ENCODE data around the gene ZNF277. TPM values are rescaled to one million over a fixed set of nuclear protein-coding genes. Genes with fewer than 3 reads are reported as not detected.
"Not testable (repeated sequence)": the region's sequence is repeated elsewhere in the genome, so short reads cannot be mapped to it uniquely, and the experiment has no call there.

The ZNF277 gene
- total RNA-seq, 1 experiment from 2014 or later: 29.7 TPM

DNA sequence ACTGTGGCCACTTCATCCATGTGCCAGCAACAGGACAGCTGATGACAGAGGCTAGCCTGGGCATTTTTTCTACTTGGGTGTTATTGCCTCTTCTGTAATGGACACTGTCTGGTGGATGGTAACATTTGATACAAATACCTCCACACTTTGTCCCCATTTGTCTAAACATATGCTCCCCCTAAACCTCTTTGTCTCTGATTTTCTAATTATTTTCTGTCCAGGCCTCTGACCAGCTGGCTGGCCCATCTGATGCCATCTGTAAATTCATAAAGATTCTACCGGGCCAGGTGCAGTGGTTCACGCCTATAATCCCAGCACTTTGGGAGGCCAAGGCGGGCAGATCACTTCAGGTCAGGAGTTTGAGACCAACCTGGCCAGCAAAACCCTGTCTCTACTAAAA is 159.1 kb downstream of the ZNF277 start:
- DNase-seq: no peak
- Histone ChIP-seq H3K4me1 (no peaks in the 10 kb centered on the region), H3K27me3 (no peaks in the 10 kb centered on the region), H3K9me3 (replicated peaks) (no peaks in the 10 kb centered on the region), H3K36me3 (no peaks in the 10 kb centered on the region), H3K27ac (no peak overlapping the region), H3K4me3 (no peak overlapping the region)

DNA sequence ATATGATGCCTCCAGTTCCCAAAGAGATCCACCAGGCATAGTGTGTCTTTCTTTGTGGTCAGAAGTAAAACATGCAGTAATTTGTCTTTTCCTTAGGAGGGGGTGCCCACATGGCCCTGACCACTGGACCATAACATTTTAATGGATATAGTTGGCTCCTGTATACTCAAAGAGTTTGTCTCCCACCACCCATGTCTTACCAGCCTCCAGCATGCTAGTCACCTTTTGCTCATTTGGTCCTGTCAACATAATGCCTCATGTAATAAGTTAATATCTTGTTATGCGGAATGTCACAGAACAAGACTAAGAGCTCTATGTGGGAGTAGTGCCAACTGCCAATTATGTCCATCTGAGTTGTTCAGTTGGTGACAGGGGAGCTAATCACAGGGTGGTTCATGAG is 160.4 kb downstream of the ZNF277 start:
- H3K27ac ChIP-seq: no peak overlapping the region

DNA sequence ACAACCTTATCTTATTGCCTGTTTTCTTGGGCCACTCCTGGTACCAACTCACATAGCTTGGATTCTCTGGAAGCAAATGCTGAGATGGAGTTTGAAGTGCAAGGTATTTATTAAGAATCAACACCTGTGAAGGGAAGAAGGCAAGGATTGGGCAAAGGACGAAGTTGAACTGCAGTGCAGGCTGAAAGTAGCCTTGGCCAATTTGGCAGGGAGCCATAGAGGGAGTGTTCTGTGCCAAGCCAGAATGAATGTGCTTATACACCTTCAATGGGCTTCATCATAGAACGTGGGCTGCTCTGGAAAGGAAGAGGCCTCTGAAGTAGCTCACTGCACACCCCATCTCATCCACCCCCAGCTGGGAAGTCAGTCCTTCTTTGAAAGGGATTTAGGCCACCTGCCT is 163.9 kb downstream of the ZNF277 start:
- H3K9me3 ChIP-seq (replicated peaks): no peaks in the 10 kb centered on the region; the same call in 1 of the 2 replicates
- no peaks in the 10 kb centered on the region for H3K27me3 ChIP-seq
- no peak overlapping the region for H3K4me3 ChIP-seq
- H3K4me1 ChIP-seq: no peaks in the 10 kb centered on the region
- H3K27ac ChIP-seq: no peak overlapping the region
- no peak for DNase-seq
- no peaks in the 10 kb centered on the region for H3K36me3 ChIP-seq

More for the DNA sequence above, 160.4 kb downstream of the ZNF277 start:
- Histone ChIP-seq H3K4me1 (no peaks in the 10 kb centered on the region), H3K9me3 (replicated peaks) (no peaks in the 10 kb centered on the region), H3K27me3 (no peaks in the 10 kb centered on the region), H3K4me3 (no peak overlapping the region), H3K36me3 (no peaks in the 10 kb centered on the region)
- no peak for DNase-seq

DNA sequence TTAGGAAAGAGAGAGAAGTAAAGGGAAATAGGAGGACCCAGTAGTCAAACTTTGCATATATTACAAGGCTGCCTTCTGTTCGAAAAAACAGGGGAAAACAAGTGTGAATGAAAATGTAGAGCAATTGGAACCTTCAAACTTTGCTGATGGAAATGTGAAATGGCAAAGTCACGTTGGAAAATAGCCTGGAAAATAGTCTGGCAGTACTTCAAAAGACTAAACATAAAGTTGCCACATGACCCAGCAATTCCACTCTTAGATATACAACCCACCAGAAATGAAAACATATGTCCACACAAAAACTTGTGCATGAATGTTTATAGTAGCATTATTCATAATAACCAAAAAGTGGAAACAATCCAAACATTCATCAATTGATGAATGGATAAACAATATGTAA is 165.2 kb downstream of the ZNF277 start:
- Histone ChIP-seq H3K27ac (no peak overlapping the region), H3K4me3 (no peak overlapping the region), H3K4me1 (no peaks in the 10 kb centered on the region), H3K36me3 (no peaks in the 10 kb centered on the region), H3K27me3 (no peaks in the 10 kb centered on the region), H3K9me3 (replicated peaks) (no peaks in the 10 kb centered on the region; the same call in 1 of the 2 replicates)
- no peak for DNase-seq

DNA sequence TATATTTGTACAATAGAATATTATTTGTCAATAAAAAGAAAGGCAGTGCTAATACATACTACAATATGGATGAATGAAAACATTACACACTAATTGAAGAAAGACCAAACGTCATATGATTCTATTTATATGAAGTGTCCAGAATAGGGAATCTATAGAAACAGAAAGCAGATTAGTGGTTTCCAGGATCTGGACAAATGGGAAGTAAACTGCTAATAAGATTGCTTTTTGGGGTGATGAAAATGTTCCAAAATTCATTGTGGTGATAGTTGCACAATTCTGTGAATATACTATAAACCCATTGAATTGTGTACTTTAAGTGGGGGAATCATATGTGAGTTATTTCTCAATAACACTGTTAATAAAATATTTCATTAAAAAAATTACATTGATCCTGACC is 165.6 kb downstream of the ZNF277 start:
- Histone ChIP-seq H3K36me3 (no peaks in the 10 kb centered on the region), H3K27me3 (no peaks in the 10 kb centered on the region)

DNA sequence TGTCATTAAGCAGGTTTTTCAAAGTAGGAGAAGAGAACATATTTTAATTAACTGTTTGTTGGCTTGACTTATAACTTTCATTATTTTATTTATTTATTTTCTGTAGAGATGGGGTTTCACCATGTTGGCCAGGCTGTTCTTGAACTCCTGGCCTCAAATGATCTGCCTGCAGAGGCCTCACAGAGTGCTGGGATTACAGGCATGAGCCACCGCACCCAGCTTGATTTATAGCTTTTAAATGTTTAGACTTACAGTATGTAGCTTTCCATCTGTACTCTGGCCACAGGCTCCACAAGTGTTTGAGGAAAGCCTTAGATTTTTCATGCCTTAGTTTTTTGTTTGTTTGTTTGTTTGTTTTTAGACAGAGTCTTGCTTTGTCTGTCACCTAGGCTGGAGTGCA is 171.1 kb downstream of the ZNF277 start:
- no peaks in the 10 kb centered on the region for H3K36me3 ChIP-seq
- peaks cover 4% of the 10 kb centered on the region; the same call in 1 of the 2 replicates for H3K4me1 ChIP-seq
- no peak for DNase-seq
- no peaks in the 10 kb centered on the region; the same call in 1 of the 2 replicates for H3K9me3 ChIP-seq (replicated peaks)
- H3K27ac ChIP-seq: no peak overlapping the region
- no peak overlapping the region for H3K4me3 ChIP-seq
- H3K27me3 ChIP-seq: no peaks in the 10 kb centered on the region

More for the DNA sequence above, 165.6 kb downstream of the ZNF277 start:
- Histone ChIP-seq H3K27ac (no peak overlapping the region), H3K9me3 (replicated peaks) (no peaks in the 10 kb centered on the region; the same call in 1 of the 2 replicates), H3K4me3 (no peak overlapping the region), H3K4me1 (no peaks in the 10 kb centered on the region)
- DNase-seq: no peak

GRCh38 chr7:112381311-112382091 is 175.0 kb downstream of the ZNF277 start:
- Histone ChIP-seq H3K4me3 (no peak overlapping the region), H3K27me3 (no peaks in the 10 kb centered on the region), H3K9me3 (replicated peaks) (no peaks in the 10 kb centered on the region; the same call in 1 of the 2 replicates), H3K4me1 (peaks cover 4% of the 10 kb centered on the region; the same call in 1 of the 2 replicates), H3K36me3 (no peaks in the 10 kb centered on the region), H3K27ac (no peak overlapping the region)
- peak in 1 of 2 experiments; percentile 63 for DNase-seq

GRCh38 chr7:112383671-112384417 is 177.3 kb downstream of the ZNF277 start:
- peak in 1 of 2 experiments; percentile 64 for DNase-seq
- no peak overlapping the region for H3K27ac ChIP-seq
- peaks cover 10% of the 10 kb centered on the region for H3K4me1 ChIP-seq
- no peak overlapping the region for H3K4me3 ChIP-seq
- no peaks in the 10 kb centered on the region for H3K36me3 ChIP-seq
- no peaks in the 10 kb centered on the region; the same call in 1 of the 2 replicates for H3K9me3 ChIP-seq (replicated peaks)
- no peaks in the 10 kb centered on the region for H3K27me3 ChIP-seq

DNA sequence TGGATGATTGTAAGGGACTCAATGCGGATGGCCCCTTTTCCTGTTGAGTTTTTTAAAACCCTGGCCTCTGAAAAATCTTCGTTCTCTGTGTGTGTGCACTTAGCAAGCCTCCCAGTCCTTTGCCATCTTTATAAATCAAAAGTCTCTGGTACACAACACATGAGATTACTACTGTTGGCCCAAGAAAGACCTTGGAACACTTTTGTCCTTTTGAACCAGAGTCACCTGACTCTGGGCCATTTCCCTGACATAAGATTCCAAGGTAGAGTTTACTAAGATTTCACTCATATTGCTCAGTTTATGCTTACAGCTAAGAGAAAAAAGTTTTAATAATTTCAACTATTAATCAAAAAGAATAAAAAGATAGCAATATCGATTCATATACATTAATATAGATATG is 179.0 kb downstream of the ZNF277 start:
- Histone ChIP-seq H3K36me3 (no peaks in the 10 kb centered on the region), H3K4me3 (no peak overlapping the region), H3K27ac (no peak overlapping the region), H3K9me3 (replicated peaks) (no peaks in the 10 kb centered on the region; the same call in 1 of the 2 replicates), H3K4me1 (peaks cover 10% of the 10 kb centered on the region), H3K27me3 (no peaks in the 10 kb centered on the region)
- no peak for DNase-seq

- Histone ChIP-seq H3K4me3 (no peak overlapping the region), H3K9me3 (replicated peaks) (no peaks in the 10 kb centered on the region), H3K4me1 (peaks cover 10% of the 10 kb centered on the region), H3K27ac (no peak overlapping the region), H3K27me3 (no peaks in the 10 kb centered on the region), H3K36me3 (no peaks in the 10 kb centered on the region)
- no peak for DNase-seq
Measured at GRCh38 chr7:112386619-112387018, 180.1 kb downstream of the ZNF277 start.

DNA sequence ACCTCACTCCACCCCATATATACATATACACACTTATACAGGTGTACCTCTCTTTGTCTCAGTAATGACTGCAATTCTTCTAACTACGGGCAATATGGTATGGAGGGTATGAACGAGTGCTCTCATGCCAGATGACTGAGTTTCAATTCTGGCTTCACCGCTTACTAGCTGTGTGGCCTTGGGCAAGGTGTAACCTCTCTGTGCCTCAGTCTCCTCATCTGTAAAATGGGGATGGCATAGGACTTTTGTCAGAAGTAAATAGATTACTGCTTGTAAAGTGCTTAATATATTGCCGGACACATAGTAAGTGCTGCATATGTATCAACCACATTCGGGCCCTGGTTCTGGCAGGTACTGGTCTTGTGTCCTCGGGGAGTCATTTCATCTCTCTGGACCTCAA is 183.7 kb downstream of the ZNF277 start:
- Histone ChIP-seq H3K4me3 (no peak overlapping the region), H3K27ac (no peak overlapping the region), H3K36me3 (no peaks in the 10 kb centered on the region), H3K9me3 (replicated peaks) (no peaks in the 10 kb centered on the region), H3K27me3 (no peaks in the 10 kb centered on the region), H3K4me1 (peaks cover 5% of the 10 kb centered on the region; the same call in 1 of the 2 replicates)
- no peak for DNase-seq

DNA sequence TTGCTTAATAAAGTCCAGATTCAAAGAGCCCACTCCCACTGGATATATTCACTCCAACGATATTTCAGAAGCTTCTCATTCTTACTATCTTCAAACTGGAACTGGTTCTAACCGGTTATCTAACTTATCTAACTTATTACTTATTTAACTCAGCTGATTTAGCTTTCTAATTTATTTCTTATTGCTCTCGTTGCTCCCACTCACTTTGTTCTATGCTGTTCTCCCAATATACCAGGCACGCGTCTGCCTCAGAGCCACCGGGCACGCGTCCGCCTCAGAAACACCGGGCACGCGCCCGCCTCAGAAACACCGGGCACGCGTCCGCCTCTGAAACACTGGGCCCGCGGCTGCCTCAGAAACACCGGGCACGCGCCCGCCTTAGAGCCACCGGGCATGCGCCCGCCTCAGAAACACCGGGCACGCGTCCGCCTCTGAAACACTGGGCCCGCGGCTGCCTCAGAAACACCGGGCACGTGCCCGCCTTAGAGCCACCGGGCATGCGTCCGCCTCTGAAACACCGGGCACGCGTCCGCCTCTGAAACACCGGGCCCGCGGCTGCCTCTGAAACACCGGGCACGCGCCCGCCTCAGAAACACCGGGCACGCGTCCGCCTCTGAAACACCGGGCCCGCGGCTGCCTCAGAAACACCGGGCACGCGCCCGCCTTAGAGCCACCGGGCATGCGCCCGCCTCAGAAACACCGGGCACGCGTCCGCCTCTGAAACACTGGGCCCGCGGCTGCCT is 184.8 kb downstream of the ZNF277 start:
- not testable (repeated sequence) for H3K4me1 ChIP-seq; H3K36me3 ChIP-seq; H3K27ac ChIP-seq; H3K27me3 ChIP-seq; H3K9me3 ChIP-seq (replicated peaks)
- peak overlapping the region; percentile 41 for H3K4me3 ChIP-seq
- DNase-seq: peak; percentile 62 to 64

DNA sequence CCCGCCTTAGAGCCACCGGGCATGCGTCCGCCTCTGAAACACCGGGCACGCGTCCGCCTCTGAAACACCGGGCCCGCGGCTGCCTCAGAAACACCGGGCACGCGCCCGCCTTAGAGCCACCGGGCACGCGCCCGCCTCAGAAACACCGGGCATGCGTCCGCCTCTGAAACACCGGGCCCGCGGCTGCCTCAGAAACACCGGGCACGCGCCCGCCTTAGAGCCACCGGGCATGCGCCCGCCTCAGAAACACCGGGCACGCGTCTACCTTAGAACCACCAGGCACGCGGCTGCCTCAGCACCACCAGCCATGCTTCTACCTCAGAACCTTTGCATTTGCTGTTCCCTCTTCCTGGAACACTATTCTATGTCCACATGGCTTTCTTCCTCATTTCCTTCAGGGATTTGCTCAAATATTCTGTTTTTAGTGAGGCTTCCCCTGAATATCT is 185.4 kb downstream of the ZNF277 start:
- peak overlapping the region; percentile 71 for H3K4me3 ChIP-seq
- peak overlapping the region; percentile 41 for H3K27ac ChIP-seq
- H3K27me3 ChIP-seq; H3K4me1 ChIP-seq; H3K36me3 ChIP-seq; H3K9me3 ChIP-seq (replicated peaks): not testable (repeated sequence)
- peak; percentile 74 for DNase-seq

Measured in SJCRH30 (cell line).